GM18520 (cell line): ENCODE results near the gene RETREG3.
"Not testable (repeated sequence)": the region's sequence is repeated elsewhere in the genome, so short reads cannot be mapped to it uniquely, and the experiment has no call there.

Source experiments
- ATAC-seq: cut with Tn5 transposase; IDR thresholded peaks from one replicate; pipeline ENCODE4 v1.9.1; 2021; ENCODE audit not compliant: unreplicated experiment

Gene RETREG3

DNA sequence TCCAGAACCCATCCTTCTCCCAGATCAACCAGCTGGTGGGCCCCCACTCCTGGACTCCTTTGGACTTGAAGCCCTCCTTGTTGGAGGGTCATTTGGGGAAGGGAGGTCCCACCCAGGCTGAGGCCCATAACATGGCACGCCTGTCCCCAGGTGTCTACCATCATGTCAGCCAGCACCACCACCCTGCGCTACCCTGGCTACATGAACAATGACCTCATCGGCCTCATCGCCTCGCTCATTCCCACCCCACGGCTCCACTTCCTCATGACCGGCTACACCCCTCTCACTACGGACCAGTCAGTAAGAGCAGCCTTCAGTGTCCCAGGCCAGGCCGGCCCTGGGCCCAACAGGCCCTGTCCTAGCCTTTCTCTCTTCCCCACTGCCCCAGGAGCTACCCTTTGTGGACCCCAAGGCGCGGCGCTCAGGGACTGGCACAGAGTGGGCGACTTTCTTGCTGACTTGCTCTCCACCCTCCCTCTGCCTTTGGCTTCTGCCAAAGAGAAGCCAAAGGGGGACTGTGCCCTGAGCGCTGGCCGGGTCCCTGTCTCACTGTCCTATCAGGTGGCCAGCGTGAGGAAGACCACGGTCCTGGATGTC, 4.6 kb upstream of the RETREG3 start:
- no peak for ATAC-seq

DNA sequence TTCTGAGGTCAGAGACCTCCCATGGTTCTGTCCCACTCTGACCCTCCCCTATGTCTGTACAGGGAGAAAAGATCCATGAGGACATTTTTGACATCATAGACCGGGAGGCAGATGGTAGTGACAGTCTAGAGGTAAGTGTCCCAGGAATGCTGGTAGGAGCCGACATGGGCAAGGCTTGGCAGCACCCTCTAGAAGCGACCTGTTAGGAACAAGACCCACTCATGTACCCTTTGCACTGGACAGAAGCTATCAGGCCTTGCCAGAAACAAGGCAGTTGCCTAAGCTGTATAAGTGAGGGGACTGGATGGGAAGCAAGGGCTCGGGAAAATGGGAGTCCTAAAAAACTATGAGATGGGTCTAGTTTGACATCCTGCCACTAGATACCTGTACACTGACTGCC, 2.8 kb upstream of the RETREG3 start:
- no peak for ATAC-seq

DNA sequence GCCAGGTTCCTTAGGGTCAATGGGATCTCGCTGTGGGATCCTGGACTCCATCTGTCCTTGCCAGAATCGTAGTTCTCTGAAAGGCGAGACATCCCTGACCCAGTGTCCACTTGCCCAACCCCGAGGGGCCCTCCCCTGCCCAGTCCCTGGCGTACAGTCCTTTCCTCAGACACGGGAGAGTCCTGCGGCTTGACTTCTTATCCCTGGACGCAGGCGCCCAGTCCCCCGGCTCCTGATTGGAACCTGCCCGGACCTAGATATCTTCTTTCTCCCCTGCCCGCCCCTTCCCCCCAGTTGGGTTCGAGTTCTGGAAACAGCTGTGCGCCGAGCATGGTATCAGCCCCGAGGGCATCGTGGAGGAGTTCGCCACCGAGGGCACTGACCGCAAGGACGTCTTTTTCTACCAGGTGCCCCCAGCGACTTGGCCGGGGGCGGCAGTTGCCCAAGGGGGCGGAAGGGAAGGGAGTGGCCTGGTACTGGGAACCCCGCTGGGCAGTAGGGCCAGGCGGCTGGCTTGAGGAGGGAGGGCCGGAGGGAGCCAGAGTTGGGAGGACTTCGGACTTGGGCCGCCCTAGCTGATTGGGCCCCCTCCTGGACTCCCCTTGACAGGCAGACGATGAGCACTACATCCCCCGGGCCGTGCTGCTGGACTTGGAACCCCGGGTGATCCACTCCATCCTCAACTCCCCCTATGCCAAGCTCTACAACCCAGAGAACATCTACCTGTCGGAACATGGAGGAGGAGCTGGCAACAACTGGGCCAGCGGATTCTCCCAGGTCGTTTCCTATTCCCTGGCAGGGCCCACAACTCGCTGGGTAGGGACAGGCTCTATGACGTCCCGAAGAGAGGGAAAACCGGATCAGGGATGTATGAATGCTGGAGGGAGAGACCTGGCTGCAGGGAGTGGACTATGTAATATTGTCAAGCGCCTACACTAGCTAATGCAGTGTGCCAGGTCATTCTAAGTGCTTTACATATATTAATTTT, 934 bp upstream of the RETREG3 start:
- not testable (repeated sequence) for ATAC-seq

DNA sequence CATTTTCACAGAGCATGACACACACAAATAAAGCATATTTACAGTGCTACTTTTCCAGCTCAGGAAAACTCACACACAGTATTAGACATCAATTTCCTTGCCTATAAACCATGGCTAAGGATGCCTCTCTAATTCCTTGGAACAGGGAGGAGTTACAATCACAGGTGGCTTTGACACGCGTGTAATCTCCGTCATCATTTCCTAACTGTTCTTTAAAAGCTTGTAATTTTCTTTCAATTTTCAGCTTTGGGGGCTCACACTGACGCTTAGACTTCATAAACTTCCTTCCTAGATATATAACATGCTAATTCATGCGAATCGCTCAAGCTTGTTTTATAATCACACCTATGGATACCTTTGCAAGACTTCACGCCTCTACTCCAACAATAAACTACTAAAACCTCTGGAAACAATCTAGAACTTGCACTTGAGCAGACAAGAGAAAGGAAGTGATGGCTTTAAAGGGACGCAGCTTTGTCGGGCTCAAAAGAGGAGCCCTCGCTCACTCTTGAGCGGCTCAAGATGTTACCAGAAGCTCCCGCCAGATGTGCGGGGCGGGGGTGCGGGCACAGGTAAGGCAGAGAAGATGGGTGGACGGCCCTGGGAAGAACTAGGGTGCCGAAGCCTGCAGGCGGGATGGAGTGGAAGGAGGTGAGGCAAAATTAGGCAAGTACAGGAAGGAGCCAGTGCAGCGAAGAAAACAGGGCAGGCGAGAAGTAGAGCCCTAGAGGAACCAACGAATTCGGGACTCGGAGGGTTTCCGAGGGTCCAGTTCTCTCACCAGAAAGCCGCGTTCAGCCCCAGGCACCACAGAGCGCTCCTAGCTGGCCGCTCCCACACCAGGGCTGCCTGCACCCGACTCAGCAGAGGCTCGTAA, 631 bp downstream of the RETREG3 start:
- peak; percentile 17 for ATAC-seq

DNA sequence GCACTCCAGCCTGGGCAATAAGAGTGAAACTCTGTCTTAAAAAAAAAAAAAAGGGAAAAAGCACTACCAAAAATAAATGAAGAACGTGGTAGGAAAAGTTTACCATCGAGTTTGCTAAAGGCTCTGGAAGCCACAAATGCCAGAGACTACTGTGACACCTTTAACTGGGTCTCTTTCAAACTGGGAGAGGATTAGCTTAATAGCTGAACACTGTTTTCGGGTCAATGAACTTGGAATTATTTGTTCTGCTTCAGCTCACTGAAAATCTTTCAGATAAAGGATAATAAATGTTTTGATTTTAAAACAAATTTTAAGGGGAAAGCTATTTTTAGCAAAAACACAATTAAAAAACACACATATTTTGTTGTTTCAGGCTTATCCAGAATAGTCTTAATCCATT, 1.4 kb downstream of the RETREG3 start:
- ATAC-seq, result no peak

DNA sequence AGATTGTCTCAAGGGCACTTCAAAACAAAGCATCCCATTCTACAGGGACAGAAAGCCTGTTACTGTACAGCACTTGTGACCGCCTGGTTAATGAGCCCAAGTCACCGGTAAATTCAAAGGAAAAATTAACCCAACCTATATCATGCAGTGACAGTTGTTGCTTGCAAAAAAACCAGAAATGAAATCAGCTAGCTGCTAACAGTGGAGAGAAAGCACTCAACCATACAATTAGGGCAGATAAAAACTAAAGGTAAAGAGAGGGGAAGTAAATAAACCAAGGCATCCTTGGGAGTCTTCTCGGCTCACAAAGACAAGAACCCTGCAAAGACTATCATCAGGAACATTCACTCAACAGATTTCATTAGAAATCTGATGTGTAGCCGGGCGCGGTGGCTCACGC, 5.9 kb downstream of the RETREG3 start:
- no peak for ATAC-seq

DNA sequence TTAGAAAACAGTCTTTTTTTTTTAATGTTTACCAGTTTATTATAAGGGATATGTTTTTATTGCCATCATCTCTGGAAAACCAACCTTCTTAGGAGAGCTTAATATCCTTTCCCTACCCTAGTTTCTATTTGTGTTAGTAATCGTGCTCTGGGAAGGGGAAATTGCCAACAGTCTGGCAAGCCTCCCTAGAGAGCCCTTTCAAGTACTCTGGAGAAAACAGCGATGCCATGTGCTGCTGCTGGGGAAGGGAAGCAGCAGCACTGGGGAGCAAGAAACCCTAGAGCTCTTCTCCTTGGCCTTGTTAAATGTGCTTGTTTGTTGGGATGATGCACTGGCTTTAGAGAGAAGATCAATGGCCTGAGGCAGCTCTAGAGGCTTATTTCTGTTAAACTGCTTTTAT, 10.3 kb downstream of the RETREG3 start:
- no peak for ATAC-seq

DNA sequence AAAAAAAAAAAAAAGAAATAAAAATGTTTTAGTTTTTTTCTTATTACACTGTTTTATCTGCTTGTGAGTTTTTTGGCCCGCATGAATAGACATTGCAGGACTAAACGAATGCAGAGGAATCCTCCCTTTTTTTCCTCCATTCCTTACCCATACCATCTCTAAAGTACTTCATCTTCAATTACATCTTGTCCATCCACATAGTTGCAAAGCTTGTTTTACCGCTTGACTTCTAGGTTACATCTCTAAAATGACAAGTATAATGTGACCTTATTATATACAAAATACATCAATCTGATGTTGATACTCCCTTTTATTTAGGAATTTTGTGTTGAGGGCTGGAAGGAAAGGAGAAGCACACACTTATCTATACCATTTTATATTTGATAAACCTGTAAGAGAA, 12.8 kb downstream of the RETREG3 start:
- no peak for ATAC-seq

DNA sequence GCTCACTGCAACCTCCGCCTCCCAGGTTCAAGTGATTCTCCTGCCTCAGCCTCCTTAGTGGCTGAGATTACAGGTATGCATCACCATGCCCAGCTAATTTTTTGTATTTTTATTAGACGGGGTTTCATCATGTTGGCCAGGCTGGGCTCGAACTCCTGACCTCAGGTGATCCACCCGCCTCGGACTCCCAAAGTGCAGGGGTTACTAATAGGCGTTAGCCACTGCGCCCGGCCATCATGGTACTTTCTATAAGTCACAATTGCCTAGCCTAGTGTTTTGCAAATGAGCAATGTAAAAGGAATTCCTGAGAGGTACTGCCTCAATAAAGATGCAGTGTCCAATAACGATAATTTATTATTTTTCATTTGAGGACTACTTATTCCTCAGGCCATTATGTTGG, 17.8 kb downstream of the RETREG3 start:
- no peak for ATAC-seq

DNA sequence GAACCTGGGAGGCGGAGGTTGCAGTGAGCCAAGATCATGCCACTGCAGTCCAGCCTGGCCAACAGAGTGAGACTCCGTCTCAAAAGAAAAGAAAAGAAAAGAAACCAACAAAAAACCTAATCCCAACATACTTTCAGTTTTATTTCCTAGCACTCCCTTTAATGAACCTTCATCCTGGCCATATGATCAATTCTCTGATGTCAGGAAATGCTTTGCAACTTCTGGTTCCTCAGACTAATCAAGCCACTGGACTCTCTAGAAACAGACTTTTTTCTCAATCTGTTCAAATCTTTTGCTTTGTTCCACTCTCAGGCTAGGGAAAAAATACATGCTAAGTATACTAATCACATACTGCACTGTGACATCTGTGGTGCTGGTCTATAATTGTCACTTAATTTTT, 18.3 kb downstream of the RETREG3 start:
- no peak for ATAC-seq

DNA sequence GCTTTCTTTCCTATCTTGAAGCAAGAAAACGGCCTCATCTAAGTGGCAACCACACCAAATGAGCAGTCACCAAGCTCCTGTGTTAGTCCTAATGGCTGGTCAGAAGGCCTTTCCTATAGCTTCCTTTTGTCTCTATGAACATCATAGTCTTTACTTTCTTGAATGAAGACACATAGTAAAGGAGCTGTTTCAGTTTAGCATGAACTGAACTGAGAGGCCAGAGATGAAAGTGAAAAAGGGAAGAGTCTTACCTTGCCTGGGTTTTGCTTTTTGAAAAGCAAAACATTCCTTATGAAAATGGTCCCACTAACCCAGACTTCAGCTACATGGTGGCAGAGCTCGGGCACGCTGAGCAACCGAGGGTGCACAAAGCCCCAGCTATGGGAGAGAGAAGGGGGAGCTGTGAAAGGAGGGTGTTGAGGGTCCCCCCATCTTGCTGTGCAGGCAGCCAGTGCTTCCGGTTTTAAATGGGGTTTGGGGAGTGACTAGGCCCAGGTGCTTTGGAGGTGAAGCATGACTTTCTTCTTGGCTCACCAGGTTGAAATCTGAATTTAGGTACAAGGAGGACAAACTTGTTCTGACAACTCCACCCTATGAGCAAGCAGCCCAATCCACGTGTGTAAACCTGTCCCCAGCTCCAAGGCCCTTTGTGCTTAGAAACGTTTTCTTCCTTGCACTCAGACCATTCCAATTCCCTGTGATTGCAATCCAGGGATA, 22.5 kb downstream of the RETREG3 start:
- no peak for ATAC-seq

DNA sequence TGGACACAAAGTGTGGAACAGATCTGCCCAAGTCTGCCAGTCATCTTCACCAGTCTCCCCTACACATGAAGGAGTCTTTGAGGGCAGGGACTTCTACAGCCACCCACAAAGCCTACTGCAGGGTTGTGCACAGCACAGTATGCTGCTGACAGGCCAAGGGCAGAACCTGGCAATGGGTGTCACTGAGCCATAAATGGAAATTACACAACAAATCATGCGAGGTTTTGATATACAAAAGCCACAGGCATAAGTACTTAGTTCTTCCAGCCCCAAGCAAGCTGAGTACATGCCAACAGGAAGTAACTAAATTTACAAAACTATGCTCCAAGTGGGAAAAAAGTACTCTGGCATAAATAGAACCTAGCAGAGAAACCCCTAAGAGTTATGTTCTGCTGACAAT, 23.8 kb downstream of the RETREG3 start:
- no peak for ATAC-seq

DNA sequence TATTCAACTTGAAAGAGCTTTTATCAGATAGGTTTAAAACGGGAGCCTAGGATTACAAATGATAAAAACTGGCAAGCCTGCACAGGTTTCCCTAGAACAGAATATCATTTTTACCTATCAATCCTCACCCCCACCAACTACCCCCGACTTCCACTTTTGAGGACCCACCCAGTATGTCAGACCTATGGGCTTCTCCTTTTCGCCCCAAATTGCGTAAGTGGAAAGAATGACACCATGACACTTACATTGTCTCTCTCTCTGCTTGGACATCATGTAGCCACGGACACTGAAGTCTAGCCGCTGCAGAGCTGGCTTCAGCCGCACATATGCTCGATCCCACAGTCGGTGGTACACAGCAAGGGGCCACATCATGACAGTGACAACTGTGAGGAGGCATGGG, 24.3 kb downstream of the RETREG3 start:
- no peak for ATAC-seq

DNA sequence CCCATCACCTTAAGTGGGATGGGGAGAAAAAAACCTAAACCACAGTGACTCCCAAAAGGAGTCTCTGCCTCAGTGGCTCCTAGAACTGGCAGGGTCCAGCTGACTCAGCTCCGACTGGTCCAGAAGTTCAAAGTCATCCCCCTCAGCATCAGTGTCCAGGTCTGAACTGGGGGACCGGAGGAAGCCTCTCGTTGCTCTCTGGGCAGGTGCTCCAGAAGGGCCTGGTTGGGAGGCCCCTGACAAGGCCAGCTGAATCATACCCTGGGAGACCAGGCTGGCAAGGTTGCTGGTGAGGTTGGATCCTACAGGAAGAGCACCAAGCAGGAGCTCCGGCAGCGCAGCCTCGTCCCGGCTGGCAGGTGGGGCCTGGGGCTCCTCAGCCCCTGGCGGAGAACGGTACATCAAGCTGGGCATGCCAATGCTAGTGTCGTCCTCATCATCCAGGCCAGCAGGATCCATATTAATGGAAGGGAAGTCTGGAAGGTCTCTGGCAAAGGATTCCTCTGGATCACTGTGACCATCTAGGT, 27.4 kb downstream of the RETREG3 start:
- no peak for ATAC-seq

DNA sequence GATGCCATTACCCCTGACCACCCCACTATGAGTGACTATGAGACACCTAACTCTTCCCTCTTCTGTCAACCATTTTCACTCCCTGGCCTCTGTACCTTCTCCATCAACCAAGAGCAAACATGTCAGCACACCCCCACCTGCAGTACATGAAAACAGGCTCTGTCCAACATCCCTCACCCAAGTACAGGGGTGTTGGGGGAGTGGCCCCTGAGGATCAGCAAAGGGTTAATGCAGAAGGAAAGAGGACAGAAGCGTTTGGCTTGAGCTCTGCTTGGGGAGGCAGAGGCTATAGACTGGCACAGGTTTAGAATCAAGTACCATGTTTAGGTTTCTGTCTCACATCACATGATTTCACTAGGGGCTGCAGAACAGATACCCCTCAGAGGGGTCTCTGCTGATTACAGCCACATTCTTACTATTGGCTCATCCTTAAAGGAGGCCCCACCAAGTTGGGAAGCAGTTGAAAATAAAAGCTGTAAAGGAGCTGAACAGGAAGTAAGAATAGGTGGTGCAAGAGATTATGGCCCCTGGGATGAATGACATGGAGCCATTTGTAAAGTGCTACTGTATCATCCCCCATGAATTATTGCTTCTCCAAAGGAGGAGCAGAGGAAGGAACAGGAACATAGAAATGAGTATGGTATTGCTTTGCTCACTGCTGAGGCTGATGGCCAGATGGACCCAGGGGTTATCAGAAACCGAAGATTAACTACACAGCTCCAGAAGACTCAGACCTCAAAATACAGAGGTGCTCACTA, 29.2 kb downstream of the RETREG3 start:
- ATAC-seq, result no peak

DNA sequence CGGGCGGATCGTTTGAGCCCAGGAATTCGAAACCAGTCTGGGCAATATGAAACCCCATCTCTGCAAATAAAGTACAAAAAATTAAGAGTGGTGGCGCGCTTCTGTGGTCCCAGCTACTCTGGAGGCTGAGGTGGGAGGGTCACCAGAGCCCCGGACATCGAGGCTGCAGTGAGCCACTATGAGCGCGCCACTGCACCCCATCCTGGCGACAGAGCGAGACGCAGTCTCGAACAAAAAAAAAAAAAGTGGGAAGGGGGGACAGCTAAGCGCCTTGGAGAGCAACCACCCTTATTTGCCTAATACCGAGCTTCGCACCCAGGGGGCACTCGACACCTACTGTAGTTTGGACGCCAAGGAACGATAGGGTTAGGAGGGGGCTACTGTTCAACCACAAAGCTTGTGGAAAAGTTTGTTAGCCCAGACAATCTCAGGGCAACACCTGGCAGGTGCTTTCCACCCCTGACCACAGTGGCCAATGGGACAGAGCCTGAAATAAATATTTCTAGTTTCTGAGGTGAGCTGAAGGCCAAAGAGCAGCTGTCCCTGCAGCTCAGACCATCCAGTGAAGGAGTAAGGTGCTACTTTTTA, 30.8 kb downstream of the RETREG3 start:
- ATAC-seq, result peak; percentile 36

DNA sequence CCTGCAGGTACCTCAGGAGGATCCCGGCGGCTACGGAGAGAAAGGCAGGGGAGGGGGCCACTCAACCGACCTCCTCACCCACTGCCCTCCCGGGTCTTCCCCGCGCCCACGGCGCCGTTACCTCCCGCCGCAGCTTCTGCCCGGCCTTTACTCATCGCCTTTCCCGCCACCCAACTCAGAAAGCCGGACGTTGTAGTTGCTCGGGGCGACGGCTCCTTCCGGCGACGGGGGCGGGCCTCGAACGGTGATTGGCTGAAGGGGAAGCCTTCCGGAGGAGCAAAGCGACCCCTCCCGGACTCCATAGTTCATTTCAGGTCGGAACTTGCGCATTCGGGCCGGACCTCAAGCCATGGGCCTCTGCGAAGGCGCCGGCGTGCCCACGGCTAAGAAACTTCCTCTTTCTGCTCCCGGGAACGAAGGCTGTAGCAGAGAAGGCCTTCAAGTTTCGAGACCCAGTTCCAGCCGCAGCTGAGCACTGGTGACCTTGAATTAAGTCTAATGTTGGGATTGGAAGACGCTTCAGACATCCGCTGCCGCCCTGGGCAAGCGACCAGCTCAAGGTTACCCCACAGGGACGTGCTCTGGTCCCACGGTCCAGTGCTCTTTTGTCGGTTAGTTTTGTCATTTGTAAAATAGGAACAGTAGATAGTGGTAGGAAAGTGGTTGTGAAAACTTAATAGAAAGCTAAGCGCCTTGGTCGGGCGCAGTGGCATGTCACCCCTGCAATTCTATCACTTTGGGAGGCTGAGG, 31.5 kb downstream of the RETREG3 start, which contains the start of gene PSMC3IP:
TSS of gene PSMC3IP (minus strand) at position 198 of the 750 bp plus-strand sequence. CDS start at position 155, 43 bp downstream.
- peak; percentile 56 for ATAC-seq

DNA sequence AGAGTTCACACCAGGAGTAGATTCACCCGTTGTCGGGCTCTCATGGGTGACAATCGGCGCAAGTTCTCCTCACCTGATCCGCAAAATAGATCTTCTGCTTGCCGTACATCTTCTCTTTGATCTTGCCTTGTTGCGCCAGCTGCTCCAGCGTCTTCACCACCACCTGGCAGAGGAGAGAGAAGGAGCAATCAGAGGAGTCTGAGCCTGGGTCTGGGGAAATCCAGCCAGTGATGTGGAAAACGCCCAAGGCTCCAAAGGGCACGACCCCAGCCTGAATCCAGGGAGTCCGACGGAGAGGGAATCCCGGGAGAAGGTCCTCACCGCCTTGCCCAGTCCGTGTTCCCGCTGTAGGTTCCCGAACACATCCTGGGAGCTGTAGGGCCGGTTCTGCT, 32.0 kb downstream of the RETREG3 start:
- no peak for ATAC-seq

DNA sequence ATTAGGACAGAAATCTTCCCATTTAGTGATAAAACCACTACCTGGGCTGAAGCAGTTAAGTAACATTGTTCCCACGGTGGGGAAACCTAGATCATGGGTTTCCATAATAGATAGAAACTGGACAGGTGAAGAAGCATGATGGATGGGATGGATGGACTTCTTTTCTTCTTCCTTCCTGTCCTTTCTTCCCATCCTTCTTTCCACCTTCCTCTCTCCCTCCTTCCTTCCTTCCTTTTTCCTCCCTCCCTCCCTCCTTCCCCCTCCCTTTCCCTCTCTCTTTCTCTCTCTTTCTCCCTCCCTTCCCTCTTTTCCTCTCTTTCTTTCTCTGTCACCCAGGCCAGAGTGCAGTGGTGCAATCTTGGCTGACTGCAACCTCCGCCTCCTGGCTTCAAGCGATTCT, 34.7 kb downstream of the RETREG3 start:
- no peak for ATAC-seq
